ENCODE measurements around the gene OR6C3.

GRCh38 chr12:55365086-55365485 lies 34.5 kb downstream of the OR6C3 start:
- TF ChIP-seq EZH2 (IDR thresholded peaks at IDR 0.05; ENCODE audit: borderline replicate concordance, low read depth, low read length, poor library complexity, severe bottlenecking) (no peak), CTCF (conservative IDR thresholded peaks at IDR 0.05; ENCODE audit: low read depth, low read length) (no peak)
